ENCODE data around the gene CTRB1. TPM values are rescaled to one million over a fixed set of nuclear protein-coding genes. Genes with fewer than 3 reads are reported as not detected.

The CTRB1 gene
- total RNA-seq, 1 experiment from 2014 or later = not detected

DNA sequence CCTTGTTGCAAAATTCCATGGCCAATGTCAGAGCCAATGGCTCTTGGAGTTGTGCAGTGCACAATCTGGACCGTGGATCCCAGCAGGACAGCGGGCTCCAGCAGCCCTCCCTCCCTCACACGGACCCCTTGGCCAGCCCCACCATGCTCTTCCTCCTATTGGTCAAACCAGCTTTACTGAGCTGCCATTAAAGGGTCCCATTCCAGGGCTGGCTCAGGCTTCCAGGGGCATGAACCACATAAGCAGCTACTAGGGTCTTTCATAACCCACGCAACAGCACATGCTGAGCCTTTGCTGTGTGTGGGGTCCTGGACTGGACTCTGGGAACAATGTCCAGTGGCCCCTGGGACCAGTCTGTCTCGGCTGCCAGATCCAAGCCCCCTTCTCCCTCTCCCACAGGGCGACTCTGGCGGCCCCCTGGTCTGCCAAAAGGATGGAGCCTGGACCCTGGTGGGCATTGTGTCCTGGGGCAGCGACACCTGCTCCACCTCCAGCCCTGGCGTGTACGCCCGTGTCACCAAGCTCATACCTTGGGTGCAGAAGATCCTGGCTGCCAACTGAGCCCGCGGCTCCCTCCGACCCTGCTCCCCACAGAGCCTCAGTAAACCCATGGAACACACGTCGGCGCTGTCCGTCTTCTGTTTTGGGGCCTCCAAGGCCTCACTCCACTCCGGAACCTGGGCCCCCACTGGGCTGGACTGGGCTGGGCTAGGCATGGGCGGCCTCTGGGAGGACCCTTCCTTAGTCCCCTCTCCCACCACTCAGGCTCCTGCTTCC, 5.7 kb downstream of the CTRB1 start:
- no peak for DNase-seq (ENCODE audit: extremely low read depth, low read depth)

DNA sequence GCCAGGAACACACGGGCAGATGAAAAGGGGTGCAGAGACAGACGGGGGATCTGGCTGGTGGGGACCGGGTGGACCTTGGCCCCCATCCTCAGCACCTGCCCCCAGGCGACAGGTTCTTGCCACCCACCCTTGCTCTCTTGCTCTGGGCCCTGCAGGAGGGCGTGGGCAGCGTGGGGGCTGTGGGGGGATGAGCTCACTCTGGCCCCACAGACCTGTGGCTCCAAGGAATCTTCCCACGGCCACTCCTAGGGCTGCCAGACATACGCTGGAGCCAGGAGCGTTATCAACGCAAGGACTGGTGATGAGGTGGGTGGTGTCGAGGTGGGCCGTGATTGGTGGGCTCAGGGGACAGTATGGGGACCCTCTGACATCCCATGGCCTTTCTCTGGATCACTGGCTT, 6.3 kb downstream of the CTRB1 start:
- no peak for DNase-seq (ENCODE audit: extremely low read depth, low read depth)

DNA sequence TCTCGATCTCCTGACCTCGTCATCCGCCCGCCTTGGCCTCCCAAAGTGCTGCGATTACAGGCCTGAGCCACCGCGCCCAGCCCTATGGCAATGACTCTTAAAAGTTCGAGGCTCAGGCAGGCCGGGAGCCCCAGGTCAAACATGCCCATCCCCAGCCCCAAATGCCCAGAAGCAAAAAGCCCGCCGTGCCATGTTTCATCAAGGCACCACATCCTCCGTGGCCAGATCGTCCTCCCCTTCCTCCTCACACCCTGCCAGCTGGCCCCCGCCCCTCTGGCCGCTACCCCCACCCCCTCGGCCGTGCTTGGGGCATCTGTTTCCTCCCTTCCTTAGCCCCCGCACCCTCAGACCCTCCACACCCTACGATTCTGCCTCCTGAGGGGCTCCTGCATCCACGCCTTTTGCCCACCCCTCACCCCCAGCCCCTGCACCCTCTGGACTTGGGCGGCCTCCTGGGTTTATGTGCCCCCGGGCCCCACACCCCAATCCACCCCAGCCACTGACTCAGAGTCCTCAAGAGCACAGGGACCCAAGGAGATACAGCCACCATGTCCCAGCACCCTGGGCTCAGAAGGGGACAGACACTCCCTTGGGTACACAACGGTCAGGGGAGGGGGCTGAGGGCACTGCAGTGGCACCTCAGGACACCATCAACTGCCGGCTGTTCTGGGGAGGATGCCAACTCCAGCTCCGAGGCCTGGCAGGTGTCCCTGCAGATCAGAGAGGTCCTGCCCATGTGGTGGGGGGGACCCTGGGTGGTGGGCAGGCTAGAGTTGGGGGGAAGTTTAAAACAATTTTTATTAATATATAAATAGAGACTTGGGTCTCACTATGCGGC, 7.1 kb downstream of the CTRB1 start:
- DNase-seq (ENCODE audit: extremely low read depth, low read depth) = no peak

DNA sequence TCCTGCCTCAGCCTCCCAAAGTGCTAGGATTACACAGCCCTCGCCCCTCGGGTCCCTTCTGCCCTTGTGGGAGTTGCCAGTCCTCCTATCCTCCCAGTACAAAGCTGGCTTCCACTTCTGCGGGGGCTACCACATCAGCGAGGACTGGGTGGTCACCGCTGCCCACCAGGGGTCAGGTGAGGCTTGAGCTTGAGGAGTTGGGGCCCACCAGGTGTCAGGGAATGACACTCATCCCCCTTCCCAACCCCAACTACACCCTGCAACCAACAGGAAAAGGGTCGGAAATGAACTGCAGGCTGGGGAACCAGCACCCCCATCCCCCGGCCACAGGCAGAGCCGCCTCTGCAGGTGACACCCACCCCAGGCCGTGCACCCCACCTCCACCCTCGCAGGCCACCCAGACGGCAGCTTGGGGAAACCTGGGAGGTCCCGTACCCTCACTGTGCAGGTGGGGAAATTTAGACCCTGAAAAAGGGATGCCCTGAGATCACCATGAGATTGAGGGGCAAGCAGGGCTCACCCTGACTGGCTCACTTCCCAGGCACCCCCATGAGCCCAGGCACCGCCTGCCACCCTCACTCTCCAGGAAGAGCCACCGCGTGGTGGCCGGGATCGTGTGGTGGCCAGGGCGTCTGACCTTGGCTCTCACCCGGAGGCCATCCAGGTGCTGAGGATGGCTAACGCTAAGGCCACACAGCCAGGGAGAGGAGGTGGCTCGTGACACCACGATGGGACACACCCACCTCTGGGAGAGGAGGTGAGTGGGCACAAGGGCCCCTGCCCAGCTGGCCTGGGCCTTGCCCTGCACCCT, 8.0 kb downstream of the CTRB1 start:
- no peak for DNase-seq (ENCODE audit: extremely low read depth, low read depth)

DNA sequence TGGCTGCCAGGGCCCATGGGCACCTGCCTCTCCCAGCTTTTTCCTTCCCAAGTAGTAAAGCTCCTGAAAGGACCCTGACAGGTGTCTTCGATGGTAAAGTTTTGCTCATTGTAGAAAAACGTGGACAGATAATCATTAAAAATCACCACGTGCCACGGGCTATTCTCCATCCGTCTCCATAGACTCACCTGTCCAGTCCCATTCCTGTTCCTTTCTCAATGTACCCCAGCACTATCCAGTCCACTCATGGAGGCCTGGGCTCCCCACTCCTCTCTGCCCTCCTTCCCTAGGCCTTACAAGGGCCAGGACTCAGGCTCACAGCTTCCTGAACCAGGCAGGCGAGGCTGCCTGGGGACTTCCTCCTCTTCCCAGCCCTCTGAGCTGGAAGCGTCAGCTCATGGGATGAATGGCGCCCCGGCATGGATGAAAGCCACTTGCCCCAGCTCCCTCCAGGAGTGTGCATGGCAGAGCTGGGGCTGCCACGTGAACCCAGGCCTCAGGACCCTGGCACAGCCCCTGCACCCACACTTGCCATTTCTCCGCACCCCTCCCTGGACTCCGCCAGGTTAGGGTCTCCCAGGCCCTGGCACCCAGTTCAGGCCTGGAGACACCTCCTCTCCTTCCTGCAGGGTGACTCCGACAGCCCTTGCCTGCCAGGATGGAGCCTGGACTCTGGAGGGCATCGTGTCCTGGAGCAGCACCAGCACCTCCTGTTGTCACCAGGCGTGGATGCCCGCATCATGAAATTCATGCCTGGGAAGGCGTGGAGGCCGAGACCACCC, 8.8 kb downstream of the CTRB1 start:
- DNase-seq (ENCODE audit: extremely low read depth, low read depth) = no peak

DNA sequence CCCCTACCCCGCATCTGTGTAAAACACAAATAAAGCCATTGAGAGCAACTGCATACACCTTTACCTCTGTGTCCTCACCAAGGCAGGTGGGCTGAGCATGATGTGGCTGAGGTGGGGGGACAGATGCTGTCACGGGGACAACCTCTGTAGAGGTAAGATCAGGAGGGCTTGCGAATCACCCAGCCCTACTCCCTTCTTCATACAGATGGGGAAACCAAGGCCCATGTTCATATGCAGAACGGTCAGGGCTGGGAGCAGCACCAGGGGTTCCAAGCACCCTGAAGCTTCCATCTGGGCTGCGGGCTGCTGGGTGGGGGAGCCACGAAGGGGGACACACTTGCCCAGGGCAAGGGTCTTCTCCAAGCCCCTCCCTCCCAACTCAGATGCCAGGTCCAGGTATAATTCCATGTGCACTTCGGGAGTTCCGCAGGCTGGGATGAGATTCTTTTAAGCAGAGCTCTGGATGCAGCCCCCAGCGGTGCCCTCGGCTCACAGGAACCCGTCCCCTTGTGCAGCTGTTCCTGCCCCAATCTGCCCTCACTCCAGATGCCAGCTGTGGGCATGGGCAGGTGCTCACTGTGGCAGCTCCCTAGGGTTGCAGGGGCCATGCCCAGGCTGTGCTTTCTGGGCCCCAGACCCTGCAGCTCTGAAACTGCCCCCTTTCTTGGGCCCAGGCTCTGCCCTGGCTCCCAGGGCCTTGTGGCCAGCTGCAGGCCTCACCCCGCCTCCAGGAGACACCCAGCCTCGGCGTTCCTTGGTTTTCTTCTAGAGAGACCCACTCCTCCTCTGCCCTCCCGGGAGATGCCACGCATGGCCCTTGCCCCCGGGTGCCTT, 9.6 kb downstream of the CTRB1 start:
- no peak for DNase-seq (ENCODE audit: extremely low read depth, low read depth)

DNA sequence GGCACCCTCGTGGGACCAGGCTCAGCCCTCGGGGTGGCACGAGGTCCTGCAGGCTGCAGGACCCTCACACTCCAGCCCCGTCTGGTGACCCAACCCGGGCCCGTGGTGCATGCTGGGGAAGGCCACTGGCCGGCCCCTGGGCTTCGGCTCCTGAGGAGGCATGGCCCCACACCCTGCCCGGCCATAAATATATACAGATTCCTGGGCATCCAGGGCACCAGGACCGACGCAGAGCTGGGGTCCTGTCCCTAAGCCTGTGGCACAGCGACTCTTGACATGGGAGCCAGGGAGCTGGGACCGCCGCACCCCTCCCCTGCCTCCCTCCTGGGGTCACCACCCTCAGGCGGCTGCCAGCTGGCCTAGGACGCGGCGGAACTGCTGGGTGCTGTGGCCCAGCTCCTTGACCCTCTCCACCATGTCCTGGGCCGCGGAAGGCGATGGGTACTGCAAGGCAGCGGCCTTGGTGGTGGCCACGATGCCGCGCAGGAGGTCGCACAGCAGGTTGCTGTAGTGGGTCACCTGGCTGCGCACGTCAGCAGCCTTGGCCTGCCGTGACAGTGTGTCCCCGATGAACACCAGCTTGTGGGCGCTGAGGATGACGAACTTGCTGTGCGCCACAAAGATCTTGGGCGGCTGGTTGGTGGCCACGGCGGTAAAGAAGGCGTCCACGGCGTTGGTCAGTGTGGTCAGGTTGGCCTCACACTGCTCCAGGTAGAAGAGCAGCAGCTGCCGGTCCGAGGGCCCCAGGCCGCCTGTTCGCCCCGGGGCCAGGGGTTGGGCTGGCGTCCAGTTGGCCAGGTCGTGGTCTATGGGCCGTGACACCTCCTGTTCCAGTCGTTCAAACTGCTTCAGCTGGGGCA, 10.6 kb downstream of the CTRB1 start:
- DNase-seq (ENCODE audit: extremely low read depth, low read depth) = no peak

DNA sequence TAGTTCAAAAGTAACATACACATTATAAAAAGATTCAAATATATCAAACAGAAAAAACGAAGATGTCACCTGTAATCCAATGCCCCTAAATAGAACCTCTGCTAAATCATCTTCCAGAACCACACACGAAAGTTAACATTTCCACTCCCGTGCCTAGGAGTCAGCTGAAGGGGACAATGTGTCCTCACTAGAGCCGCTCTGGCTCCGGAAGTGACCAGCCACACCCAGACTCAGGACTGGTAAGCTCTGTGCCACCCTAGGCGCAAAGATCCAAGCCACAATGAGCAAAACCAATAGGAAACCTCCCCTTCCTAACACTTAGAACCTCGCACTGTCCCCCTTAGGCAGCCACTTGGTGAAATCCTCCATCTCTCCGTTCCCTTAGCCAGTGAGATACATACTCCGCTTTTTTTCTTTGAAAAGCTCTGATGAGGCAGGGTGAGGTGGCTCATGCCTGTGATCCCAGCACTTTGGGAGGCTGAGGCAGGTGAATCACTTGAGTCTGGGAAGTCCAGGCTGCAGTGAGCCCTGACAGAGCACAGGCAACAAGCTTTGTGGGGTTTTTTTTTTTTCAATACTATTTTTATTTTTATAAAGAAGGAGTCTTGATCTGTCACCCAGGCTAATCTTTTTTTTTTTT, 11.8 kb downstream of the CTRB1 start:
- no peak for DNase-seq (ENCODE audit: extremely low read depth, low read depth)

DNA sequence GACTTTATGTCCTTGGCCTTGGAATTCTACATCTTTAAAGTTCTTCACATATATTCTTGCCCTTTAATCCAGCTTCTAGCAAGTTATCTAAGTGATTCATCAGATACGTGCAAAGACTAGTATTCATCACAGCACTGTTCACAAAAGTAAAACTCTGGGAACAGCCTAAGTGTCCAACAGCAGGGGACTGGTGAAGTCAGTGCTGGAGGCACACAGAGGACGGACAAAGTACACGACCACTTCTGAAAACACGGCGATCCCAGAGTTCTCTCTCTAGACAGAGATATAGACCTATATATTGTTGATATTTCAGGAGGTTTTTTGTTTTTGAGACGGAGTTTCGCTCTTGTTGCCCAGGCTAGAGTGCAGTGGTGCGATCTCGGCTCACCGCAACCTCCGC, 12.8 kb downstream of the CTRB1 start:
- DNase-seq (ENCODE audit: extremely low read depth, low read depth) = no peak

DNA sequence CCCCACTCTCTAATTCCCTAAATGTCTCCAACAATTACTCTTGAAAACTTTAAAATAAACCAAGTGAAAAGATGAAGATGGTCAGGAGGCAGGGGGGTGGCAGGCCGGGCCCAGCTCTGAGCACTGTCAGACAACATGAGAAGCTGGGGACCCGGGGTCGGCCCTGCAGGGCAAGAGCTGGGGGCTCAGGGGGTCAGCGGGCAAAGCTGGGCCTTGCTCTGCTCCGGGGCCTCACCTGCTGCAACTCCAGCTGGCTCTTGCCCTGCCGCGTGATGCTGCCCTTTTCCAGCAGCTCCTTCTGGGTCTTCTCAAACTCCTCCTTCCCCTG, 14.8 kb downstream of the CTRB1 start:
- no peak for DNase-seq (ENCODE audit: extremely low read depth, low read depth)

DNA sequence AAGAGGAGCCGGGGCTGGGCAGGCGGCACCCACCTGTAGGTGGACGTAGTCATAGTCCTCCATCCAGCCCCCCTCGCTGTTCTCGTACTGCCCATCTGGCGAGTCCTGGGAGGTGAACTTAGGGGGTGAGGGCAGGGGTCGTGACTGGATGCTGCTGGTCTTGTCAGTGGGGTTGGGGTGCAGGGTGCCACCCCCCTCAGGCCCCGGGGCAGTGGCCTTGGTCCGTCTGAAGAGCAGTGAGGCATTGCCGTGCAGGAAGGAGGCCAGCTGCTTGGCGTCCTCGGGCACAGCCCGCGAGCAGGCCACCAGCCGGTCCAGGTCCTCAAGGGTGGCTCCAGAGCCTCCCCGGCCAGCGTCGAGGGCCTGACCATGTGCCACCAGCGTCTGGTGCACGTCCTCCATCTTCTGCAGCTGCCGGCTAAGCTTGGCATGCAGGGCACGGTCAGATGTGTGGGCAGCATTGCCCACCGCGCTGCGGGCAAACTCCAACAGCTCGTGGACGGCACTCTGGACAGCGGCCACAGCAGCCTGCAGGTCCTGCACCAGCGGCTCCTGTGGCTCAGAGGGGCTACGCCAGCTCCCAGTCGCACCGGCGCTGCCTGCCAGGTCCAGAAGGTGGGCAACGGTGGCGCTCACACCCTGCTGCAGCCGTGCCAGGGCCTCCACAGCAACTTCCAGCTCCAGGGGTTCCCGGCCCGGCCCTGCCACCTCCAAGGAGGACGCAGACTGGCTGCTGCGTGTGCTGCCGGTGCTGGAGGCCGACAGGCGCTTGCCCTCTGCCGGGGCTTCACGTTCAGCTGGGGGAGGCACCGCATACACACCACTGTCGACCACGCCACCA, 16.3 kb downstream of the CTRB1 start:
- DNase-seq (ENCODE audit: extremely low read depth, low read depth) = no peak

DNA sequence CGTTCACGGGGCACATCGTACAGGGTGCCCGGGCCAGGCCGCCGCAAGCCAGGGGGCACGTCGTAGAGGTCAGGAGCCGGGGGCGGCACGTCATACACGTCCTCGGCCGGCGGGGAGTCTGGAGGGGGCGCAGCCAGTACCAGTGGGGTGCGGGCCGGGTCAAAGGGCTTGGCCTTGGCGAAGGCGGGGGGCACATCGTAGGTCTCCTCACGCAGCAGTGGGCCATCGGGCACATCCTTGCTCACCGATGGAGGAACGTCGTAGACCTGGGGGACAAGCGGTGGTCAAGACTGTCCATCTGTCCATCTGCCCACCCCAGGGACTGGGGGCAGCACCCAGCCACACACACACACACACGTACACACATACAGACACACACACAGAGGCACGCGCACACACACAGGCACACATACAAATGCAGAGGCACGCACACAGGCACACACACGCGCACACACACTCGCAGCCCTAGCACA, 17.0 kb downstream of the CTRB1 start:
- no peak for DNase-seq (ENCODE audit: extremely low read depth, low read depth)

DNA sequence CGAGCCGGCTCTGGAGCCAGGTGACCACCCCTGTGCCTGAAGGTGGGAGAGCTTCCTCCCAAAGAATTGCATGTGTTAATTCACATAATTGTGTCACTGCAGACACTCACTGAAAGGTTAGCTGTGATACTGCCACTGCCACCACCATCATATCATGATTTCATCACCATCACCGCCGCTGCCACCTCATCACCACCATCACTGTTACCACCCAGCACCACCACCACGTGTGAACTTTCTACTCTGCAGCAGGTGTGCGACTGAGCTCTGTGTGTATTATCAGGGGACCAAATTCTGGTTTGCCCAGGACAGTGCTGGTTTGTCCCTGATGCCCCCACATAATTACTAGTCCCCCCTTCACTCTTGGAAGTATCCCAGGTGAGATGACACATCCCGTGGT, 17.4 kb downstream of the CTRB1 start:
- no peak for DNase-seq (ENCODE audit: extremely low read depth, low read depth)

DNA sequence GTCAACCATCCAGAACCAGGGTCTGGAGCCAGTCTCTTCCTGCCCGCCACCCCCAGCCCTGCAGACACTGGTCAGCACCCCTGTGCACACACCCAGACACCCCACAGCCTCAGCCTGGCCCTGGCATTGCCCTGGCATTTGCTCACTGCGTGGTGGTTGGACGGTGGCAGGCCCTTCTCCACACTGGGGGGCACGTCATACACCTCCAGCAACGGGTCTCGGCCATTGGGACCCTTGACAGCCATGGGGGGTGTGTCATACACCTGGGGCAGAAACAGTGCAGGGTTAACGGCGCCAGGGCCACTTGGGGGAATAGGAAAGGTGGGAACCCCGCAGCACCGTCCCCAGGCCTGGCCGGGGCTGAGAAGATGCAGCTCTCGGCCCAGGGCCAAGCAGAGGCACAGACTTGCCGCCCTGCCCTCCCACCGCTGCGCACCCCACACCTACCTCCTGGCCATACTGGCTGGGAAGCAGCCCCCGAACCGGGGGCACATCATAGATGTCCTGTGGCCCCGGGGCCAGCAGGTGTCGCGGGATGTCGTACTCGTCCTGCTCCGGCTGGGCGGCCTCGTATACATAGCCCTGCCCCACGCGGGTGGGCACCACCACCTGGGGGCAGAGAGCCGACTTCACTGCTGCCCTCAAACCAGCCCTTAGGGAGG, 18.1 kb downstream of the CTRB1 start:
- no peak for DNase-seq (ENCODE audit: extremely low read depth, low read depth)

DNA sequence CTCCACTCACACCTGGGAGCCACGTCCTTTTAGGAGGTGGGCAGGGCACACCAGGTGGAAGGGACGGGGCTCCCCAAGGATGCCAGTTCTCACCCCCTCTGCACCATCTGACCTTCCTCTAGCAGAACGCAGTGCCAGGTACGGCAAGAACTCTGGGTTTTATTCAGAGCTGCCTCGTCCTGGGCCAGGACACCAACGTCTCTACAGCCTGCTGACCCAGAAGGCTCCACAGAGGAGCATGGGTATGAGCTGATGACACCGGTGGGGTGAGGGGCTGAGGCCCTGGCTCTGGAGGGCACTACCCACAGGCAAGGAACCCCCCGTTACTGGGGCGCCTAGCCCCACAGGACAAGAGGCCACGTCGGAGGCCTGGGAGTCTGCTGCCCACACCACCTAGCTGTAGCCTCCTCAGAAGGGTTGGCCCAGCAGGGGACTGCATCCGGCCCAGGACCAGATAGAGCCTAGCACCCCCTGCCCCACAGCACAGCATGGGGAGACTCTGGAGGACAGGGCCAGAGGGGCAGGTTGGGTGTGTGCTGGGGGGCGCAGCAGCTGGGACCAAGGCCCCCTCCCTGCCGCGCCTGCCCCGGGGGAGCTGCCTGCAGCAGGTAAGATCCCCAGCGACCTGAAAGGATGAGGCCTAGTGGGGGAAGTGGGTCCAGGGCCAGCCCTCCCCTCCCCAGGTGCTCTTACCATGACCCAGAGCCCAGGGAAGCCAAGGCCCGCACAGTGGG, 18.8 kb downstream of the CTRB1 start:
- DNase-seq (ENCODE audit: extremely low read depth, low read depth) = no peak
